ENCODE data around the gene FBXO30. TPM values are rescaled to one million over a fixed set of nuclear protein-coding genes. Genes with fewer than 3 reads are reported as not detected.

FBXO30 gene
- total RNA-seq, 1 experiment from 2014 or later, result 1.8 TPM

- DNase-seq (ENCODE audit: low spot score), result no peak
Measured at GRCh38 chr6:145755682-145756081, 58.9 kb downstream of the FBXO30 start.

GRCh38 chr6:145752638-145753037 is 62.0 kb downstream of the FBXO30 start:
- DNase-seq (ENCODE audit: low spot score), result no peak

- peak; percentile 45 for DNase-seq (ENCODE audit: low spot score)
Measured at GRCh38 chr6:145749632-145750031, 65.0 kb downstream of the FBXO30 start.

GRCh38 chr6:145745861-145746260 is 68.7 kb downstream of the FBXO30 start:
- DNase-seq (ENCODE audit: low spot score), result no peak

- no peak for DNase-seq (ENCODE audit: low spot score)
Measured at GRCh38 chr6:145744619-145745018, 70.0 kb downstream of the FBXO30 start.

Other genes starting within 250 kb of the FBXO30 start
- 2.7 and 5.0 TPM in 2 replicates for gene EPM2A, start 79.3 kb downstream of the FBXO30 start, total RNA-seq (2014; rRNA removed; shearing (Covaris generic))
- 6.2 and 8.4 TPM in 2 replicates for gene SHPRH, start 149.6 kb upstream of the FBXO30 start, total RNA-seq (2014; rRNA removed; shearing (Covaris generic))
- gene GRM1, start 214.3 kb upstream of the FBXO30 start, total RNA-seq (2014; rRNA removed; shearing (Covaris generic)), result not detected in 2 replicates